ENCODE results near the gene RBFOX1. TPM values are rescaled to one million over a fixed set of nuclear protein-coding genes. Genes with fewer than 3 reads are reported as not detected.

Gene RBFOX1
- total RNA-seq, 4 donors from 2014 or later = 0.08 to 0.32 TPM; not detected in 2

DNA sequence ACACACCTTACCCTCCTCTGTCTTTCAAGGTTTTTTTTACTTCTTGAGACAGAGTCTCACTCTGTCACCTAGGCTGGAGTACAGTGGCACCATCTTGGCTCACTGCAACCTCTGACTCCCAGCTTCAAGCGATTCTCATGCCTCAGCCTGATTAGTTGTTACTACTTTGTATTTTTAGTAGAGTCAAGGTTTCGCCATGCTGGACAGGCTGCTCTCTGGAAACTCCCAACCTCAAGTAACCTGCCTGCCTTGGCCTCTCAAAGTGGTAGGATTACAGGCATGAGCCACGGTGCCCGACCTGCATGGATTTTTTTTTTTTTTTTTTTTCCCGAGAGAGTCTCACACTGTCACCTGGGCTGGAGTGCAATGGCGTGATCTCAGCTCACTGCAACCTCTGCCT is 273.2 kb downstream of the RBFOX1 start:
- Histone ChIP-seq H3K9me3 (no peaks in the 10 kb centered on the region), H3K4me1 (no peaks in the 10 kb centered on the region), H3K4me3 (no peak overlapping the region), H3K27me3 (no peaks in the 10 kb centered on the region), H3K36me3 (no peaks in the 10 kb centered on the region), H3K27ac (no peak overlapping the region)
- TF ChIP-seq EP300 (IDR thresholded peaks at IDR 0.05) (no peak), POLR2A (IDR thresholded peaks at IDR 0.05) (no peak), POLR2AphosphoS5 (IDR thresholded peaks at IDR 0.05) (no peak)
- TF ChIP-seq, protein P1, sequence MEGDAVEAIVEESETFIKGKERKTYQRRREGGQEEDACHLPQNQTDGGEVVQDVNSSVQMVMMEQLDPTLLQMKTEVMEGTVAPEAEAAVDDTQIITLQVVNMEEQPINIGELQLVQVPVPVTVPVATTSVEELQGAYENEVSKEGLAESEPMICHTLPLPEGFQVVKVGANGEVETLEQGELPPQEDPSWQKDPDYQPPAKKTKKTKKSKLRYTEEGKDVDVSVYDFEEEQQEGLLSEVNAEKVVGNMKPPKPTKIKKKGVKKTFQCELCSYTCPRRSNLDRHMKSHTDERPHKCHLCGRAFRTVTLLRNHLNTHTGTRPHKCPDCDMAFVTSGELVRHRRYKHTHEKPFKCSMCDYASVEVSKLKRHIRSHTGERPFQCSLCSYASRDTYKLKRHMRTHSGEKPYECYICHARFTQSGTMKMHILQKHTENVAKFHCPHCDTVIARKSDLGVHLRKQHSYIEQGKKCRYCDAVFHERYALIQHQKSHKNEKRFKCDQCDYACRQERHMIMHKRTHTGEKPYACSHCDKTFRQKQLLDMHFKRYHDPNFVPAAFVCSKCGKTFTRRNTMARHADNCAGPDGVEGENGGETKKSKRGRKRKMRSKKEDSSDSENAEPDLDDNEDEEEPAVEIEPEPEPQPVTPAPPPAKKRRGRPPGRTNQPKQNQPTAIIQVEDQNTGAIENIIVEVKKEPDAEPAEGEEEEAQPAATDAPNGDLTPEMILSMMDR (IDR thresholded peaks at IDR 0.05) = no peak
- DNase-seq (ENCODE audit: low spot score in 2 of 2) = no peak
- 85% methylated on average over 6 of the region's 6 CpGs for WGBS

DNA sequence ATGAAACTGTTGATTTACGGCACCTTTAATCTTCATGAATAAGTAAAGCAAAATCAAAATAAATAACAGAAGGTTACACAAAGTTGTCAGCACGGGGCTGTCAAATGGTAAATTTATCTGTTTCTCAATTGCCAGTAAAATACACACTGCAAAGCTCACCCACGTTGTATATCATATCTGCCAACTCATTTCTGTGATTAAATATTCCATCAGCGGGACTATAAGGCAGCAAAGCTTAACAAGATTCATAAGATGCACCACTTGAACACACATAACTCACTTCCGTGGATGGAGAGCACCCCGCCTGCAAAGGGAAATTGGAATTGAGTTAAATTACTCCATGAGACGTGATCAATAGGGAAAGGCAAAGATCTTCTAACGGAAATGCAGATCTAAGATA is 280.0 kb downstream of the RBFOX1 start:
- no peak for DNase-seq (ENCODE audit: low spot score in 2 of 2)
- Histone ChIP-seq H3K27ac (no peak overlapping the region), H3K9me3 (no peaks in the 10 kb centered on the region), H3K4me1 (no peaks in the 10 kb centered on the region), H3K36me3 (no peaks in the 10 kb centered on the region), H3K4me3 (no peak overlapping the region), H3K27me3 (no peaks in the 10 kb centered on the region)
- 76% methylated on average over 8 of the region's 8 CpGs for WGBS
- TF ChIP-seq POLR2AphosphoS5 (IDR thresholded peaks at IDR 0.05) = no peak
- TF ChIP-seq, protein P1 (IDR thresholded peaks at IDR 0.05) = no peak
- no peak for TF ChIP-seq EP300 (IDR thresholded peaks at IDR 0.05)

DNA sequence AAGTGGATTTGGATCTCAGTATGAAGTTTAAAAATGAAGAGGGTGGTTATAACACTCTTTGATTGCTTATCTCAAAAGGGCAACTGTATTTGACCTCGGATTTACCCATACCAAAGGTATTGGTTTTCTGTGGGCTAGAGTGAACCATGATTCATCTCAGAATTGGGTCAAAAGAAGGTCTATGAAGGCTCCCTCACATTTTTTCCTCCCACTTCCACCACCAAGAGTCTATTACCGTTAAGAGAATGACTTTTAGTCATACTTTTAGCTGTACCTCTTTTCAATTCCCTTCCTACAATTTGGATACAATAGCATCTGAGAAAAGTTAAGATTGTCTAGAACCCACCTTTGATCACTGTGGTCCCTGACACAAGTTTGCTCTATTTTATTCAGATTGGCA is 280.9 kb downstream of the RBFOX1 start:
- no peak overlapping the region for H3K4me3 ChIP-seq
- DNase-seq (ENCODE audit: low spot score in 2 of 2) = no peak
- 61% methylated on average over 2 of the region's 2 CpGs for WGBS

DNA sequence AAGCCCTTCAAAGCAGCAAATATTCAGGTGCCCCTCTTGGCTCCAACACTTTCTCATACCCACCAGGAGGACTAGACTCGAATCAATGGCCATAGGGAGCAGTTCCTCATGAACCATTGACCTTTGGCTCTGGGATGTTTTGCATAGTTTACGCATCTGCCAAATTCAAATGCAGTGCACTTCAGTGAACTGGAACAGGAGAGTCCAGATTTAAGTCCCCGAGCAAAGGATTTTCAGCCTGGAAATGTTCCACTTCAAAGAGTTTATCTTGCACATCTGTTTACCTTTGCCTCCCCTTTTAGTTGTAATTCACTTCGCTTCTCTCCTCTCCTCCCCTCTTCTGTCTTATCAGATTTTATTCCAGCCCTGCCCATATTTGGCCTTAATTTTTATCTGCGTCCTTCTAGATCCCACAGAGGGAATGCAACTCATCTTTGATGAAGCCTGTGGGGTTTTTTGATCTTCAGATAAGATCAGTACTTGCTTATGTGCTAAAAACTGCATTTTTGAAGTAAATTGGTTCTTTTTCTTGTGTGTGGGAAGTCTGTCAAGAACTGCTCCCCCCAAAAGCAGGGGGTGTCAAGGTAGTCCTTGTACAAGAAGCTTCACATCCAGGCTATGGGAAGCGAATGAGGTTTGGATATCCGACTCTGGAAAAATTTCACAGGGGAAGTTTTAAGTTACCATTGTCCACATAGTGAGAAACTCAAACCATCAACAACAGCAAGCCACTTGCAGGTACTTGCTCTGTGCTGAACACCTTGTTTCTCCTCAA is 281.6 kb downstream of the RBFOX1 start:
- TF ChIP-seq POLR2AphosphoS5 (IDR thresholded peaks at IDR 0.05) (no peak), EP300 (IDR thresholded peaks at IDR 0.05) (no peak), POLR2A (IDR thresholded peaks at IDR 0.05) (no peak)
- TF ChIP-seq, protein P1 (IDR thresholded peaks at IDR 0.05) = no peak
- no peaks in the 10 kb centered on the region for H3K9me3 ChIP-seq
- no peaks in the 10 kb centered on the region for H3K27me3 ChIP-seq
- no peaks in the 10 kb centered on the region for H3K4me1 ChIP-seq
- H3K27ac ChIP-seq = no peak overlapping the region
- 45% methylated on average over 7 of the region's 7 CpGs for WGBS
- H3K36me3 ChIP-seq = no peaks in the 10 kb centered on the region
- H3K4me3 ChIP-seq = no peak overlapping the region
- DNase-seq (ENCODE audit: low spot score in 2 of 2) = no peak

More for the DNA sequence above, 280.9 kb downstream of the RBFOX1 start:
- H3K9me3 ChIP-seq = no peaks in the 10 kb centered on the region
- H3K36me3 ChIP-seq = no peaks in the 10 kb centered on the region
- H3K4me1 ChIP-seq = no peaks in the 10 kb centered on the region
- no peaks in the 10 kb centered on the region for H3K27me3 ChIP-seq
- H3K27ac ChIP-seq = no peak overlapping the region
- TF ChIP-seq EP300 (IDR thresholded peaks at IDR 0.05) = no peak
- TF ChIP-seq, protein P1 (IDR thresholded peaks at IDR 0.05) = no peak
- TF ChIP-seq POLR2AphosphoS5 (IDR thresholded peaks at IDR 0.05) = no peak

DNA sequence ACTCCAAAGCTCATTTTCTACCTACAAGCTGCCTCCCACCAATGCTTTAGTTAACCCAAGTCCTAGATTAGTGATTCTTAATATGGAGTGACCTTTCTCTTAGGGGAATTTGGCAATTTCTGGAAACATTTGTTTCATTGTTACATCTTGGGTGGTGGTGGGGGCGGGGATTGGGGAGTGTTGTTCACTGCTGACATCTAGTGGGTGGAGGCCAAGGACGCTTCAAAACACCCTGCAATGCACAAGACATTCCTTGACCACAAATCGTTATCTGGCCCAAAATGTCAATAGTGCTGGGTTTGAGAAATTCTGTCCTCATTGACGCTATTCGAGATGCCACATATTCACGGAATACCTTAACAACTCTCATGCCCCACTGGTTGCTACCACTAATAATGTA is 282.9 kb downstream of the RBFOX1 start:
- no peaks in the 10 kb centered on the region for H3K27me3 ChIP-seq
- 93% methylated on average over 6 of the region's 6 CpGs for WGBS
- no peaks in the 10 kb centered on the region for H3K4me1 ChIP-seq
- H3K27ac ChIP-seq = no peak overlapping the region
- H3K9me3 ChIP-seq = no peaks in the 10 kb centered on the region
- no peak overlapping the region for H3K4me3 ChIP-seq
- no peaks in the 10 kb centered on the region for H3K36me3 ChIP-seq
- TF ChIP-seq POLR2AphosphoS5 (IDR thresholded peaks at IDR 0.05) = no peak
- TF ChIP-seq EP300 (IDR thresholded peaks at IDR 0.05) = no peak
- TF ChIP-seq POLR2A (IDR thresholded peaks at IDR 0.05) = no peak
- TF ChIP-seq, protein P1 (IDR thresholded peaks at IDR 0.05) = no peak
- no peak for DNase-seq (ENCODE audit: low spot score in 2 of 2)
